HG03457 (cell line): ENCODE results near the gene NR2F2.
A peak's percentile ranks its signal among the peaks of the same experiment; 100 is the strongest.

Source experiments
- ATAC-seq: cut with Tn5 transposase; IDR thresholded peaks from one replicate; pipeline ENCODE4 v1.9.1; 2021; ENCODE audit warnings: moderate number of reproducible peaks; ENCODE audit not compliant: unreplicated experiment

NR2F2 gene

DNA sequence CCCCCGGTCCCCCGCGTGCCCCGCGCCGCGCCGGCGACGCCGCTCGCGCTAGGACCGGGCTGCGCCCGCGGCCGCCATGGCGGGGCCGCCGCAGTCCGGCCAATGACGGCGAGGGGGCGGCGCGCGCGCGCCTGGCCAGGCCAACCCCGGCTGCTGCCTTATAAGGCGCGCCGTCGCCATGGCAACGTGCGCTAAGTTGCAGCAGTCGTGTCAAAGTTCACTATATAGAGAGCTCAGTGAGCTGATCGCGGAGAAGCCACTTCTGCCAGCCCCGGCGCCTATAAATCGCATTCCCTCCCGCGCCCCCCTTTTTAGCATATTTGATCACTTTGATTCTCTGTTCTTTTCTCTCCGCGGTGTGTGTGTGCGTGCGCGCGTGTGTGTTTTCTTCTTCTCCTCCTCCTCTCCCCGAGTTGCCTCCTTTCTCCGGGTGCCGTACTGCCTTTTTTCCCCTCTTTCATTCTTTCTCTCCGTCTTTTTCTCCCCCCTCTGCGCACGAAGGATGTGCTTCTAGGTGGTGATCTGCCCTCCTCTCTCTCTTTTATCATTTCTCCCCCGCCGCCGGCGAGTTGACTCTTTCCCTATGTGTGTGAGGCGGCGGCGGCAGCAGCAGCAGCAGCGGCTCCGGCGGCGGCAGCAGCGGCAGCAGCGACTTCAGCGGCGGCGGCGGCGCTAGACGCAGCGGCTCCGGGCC lies at the start of gene NR2F2:
NR2F2 (plus strand) TSS at position 251 of the 694 bp plus-strand sequence. CDS start 1,406 bp downstream, outside the sequence.
- ATAC-seq: peak; percentile 75

GRCh38 chr15:96285305-96285704 lies 45.2 kb upstream of the NR2F2 start:
- no peak for ATAC-seq

- no peak for ATAC-seq
Observed at GRCh38 chr15:96285729-96286254, 44.7 kb upstream of the NR2F2 start.

DNA sequence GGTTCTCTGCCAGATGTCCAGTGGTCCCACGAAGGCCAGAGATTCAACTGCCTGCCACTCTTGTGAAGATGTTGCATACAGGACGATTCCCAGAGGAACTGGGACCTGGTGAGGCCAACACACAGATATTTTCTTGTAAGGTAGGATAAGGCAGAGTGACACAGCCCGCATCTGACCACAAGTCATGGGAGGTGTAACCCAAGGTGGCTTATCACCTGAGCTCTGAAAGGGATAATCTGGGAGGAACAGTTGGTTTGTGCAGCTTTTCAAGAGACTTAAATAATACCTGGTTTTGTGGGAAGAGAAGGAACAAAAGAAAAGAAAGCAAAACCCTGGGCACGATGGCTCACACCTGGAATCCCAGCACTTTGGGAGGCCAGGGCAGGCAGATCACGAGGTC lies 39.8 kb upstream of the NR2F2 start:
- ATAC-seq: no peak

DNA sequence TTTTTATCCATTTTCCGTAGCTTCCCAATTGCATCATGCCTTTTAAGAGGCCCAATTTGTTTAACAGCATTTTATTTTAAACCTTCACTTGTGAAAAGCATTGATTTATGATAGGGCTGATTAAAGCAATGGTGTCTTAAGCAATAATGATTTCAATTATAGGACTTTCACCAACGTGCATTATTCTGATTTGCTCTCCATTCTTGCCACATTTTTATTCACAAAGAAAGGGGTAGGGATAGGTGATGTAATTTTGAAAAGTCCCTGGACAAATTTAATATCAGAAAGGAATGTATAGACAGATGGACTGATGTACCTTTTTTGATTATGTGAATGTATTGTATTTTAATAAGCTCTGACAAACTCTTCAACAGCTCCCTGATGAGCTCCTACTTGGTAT lies 37.9 kb upstream of the NR2F2 start:
- no peak for ATAC-seq

GRCh38 chr15:96293441-96293840 lies 37.1 kb upstream of the NR2F2 start:
- no peak for ATAC-seq

DNA sequence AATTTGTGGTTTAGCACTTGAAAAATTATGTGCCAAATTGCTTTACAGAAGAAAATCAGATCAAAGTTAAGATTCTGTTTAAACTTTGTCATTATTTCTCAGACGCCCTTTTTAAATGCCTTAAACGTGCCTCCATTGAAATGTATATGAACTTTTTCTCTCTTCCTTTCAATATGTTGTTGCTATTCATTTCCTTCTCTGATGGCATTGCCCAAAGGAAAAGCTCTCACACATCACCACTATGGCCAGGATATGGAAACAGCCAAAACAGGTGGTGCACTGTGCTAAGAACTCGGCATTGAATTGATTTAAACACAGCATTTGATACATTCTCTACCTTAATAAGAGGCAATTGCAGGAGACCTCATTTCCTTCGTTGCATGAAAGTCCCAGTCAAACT lies 35.7 kb upstream of the NR2F2 start:
- no peak for ATAC-seq

DNA sequence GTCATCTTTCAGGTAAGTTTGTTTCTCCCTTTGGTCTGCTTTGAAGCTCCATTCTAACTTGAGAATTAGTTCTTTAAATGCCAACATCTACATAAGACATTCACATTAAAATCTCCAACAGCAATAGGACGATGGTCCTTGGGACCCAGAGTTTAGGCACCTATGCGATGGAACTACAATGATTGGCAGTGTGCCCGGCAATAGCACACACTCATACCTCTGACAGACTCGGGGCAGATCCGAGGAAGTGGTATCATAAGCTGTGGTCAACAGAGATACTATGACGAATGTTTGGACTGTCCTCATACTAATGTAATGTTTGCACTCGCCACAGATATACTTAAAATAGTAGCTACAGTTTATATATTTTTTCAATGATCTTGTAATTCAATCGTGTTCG lies 34.2 kb upstream of the NR2F2 start:
- no peak for ATAC-seq

GRCh38 chr15:96297783-96298182 lies 32.7 kb upstream of the NR2F2 start:
- ATAC-seq: no peak

- ATAC-seq: no peak
Observed at GRCh38 chr15:96298217-96298616, 32.3 kb upstream of the NR2F2 start.

- no peak for ATAC-seq
Observed at GRCh38 chr15:96300836-96301235, 29.7 kb upstream of the NR2F2 start.

- no peak for ATAC-seq
Observed at GRCh38 chr15:96303503-96304056, 26.9 kb upstream of the NR2F2 start.

DNA sequence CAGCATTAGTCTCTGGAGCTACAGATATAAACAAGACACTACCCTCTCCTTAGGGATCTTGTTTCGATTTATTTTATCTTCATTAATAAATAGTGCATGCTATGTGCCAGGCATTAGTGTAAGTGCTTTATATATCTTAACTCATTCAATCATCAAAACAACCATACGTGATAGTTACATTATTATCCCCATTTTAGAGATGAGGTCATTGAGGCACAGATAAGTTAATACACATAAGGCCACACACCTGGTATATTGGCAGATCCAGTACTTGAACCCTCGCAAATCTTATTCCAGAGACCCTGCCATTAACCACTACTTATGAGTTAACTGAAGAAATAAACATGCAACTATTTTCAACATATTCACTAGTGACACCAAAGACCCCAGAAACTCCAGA lies 25.7 kb upstream of the NR2F2 start:
- no peak for ATAC-seq

DNA sequence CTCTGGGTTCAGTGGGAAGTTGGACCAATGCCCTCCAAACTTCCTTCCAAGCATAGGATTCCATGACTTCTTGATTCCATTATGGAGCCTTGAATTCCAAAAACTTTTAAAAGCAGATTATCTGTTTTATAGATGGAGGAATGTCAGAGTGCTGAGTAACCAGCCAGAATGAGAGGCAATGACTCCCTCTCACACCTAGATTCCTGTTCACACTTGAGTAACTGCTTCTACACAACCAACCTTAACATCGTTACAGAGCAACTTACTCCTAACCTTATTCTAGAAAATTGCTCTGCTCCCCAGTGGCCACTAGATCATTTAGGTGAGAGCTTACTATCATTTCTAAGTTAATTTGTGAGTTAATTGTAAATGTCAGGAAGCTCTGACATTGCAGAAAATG lies 24.2 kb upstream of the NR2F2 start:
- ATAC-seq: no peak

GRCh38 chr15:96307856-96308394 lies 22.6 kb upstream of the NR2F2 start:
- no peak for ATAC-seq

DNA sequence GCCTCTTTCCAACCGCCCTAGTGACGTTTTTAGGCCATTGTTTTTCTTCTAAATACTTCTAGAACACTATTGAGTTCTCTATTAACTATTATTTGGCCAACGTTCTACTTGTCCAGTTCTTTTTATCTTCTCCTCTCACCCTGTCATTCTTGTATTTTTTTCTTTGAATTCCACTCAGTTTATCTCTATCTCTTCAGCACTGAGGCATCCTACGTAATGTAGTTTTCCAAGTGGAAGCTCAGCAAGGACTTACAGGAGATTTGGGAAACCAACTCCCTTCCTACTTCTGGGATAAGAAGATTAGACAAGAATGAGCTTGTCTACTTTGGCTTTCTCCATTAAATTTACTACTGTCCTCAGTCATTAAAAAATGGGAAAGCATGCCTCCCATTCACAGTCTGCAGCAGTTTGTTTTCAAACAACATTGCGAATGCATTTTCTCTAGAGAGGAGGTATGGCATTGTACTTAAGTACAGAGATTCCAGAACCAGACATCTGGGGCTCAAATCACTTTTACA lies 21.3 kb upstream of the NR2F2 start:
- no peak for ATAC-seq

GRCh38 chr15:96311256-96311955 lies 19.1 kb upstream of the NR2F2 start:
- no peak for ATAC-seq

DNA sequence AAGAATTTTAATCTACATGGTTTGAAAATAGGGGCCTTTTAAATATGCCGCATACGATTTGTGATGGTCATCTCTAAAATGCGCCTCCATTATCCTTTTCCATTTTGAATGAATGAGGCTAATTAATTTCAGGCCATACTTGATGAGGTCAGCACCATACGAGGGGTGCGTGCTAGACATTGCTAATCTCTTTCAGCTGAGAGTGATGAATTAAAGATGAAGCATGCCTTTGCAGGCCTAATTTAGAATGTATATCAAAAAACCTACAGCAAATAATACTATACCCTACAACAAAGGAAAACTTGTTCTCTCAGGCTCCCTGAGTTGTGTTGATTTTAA lies 18.6 kb upstream of the NR2F2 start:
- no peak for ATAC-seq

GRCh38 chr15:96312641-96313335 lies 17.7 kb upstream of the NR2F2 start:
- no peak for ATAC-seq

DNA sequence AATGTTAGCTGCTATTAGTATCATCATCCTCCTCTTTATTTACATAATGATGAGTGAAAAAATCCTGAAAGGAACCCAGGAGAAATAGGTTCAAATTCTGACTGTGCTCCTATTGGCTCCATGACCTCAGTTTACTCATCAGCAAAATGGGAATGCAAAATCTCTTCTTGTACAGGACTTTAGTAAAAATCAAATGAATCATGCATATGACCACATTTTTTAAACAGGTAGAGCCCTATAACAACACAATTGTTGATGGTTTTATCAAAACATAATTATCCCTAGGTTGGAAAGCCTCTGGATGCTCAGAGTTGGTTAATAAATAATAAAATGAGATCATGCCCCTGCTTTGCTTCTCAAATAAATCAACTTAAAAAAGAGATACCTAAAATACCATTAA lies 16.0 kb upstream of the NR2F2 start:
- no peak for ATAC-seq

- no peak for ATAC-seq
Observed at GRCh38 chr15:96314963-96315362, 15.5 kb upstream of the NR2F2 start.
